Testis (tissue), 3 donors: Measurements from ENCODE around the gene FRAS1. TPM values are rescaled to one million over a fixed set of nuclear protein-coding genes. Genes with fewer than 3 reads are reported as not detected.

Experiments
- DNase-seq: peaks from one replicate; pipeline ENCODE4 v3.0.0-alpha.2; 2019
- H3K27ac ChIP-seq, 2 donors: fragments of 200-600 bp; sonication (generic); one replicate each; pipeline ENCODE4 v1.5.1; 2019
- H3K27me3 ChIP-seq: fragments of 200-600 bp; sonication (generic); one replicate; pipeline ENCODE4 v1.5.1; 2019
- H3K36me3 ChIP-seq: fragments of 200-600 bp; sonication (generic); one replicate; pipeline ENCODE4 v1.5.1; 2017; ENCODE audit warnings: low read depth; ENCODE audit errors: missing control alignments
- H3K4me1 ChIP-seq: fragments of 200-600 bp; sonication (generic); one replicate; pipeline ENCODE4 v1.5.1; 2019
- H3K4me3 ChIP-seq, 2 donors: fragments of 200-600 bp; sonication (generic); one replicate each; pipeline ENCODE4 v1.5.1; 2017 to 2019
- H3K9me3 ChIP-seq: fragments of 200-600 bp; sonication (generic); one replicate; pipeline ENCODE4 v1.5.1; 2017
- CTCF ChIP-seq, 3 experiments: fragments of 450-650 bp in 2 of 3; fragments of 200-600 bp in 1 of 3; sonication (generic) in 1 of 3; IDR thresholded peaks; one replicate each; pipeline ENCODE4 v1.5.1; 2016 to 2019; ENCODE audit warnings: antibody characterized with exemption in 3 of 3, mild to moderate bottlenecking in 2 of 3, moderate library complexity in 1 of 3
- POLR2A ChIP-seq: fragments of 450-650 bp; IDR thresholded peaks from one replicate; pipeline ENCODE4 v1.6.1; 2017; ENCODE audit warnings: antibody characterized with exemption, mild to moderate bottlenecking, moderate library complexity
- WGBS, 2 donors: methylation state at CpG; one replicate each; pipeline ENCODE4 v1.1.5; 2018; 5-methylcytosine and 5-hydroxymethylcytosine counted together
- intact Hi-C: fragments of 100-400 bp; cut with DNase I; formaldehyde crosslinking; loops from one replicate; pipeline ENCODE4 v1.15.1; 2023; ENCODE audit warnings: low total_unique reads
- polyA plus RNA-seq: library from polyadenylated mRNA; stranded (reverse); fragments of 350-450 nt; fragmentation: Illumina TruSeq; extraction: RNeasy Lipid Tissue Mini Kit (QIAGEN cat#74804); gene quantifications from one replicate; pipeline ENCODE4 v1.2.3, GENCODE V29; 2014; ENCODE audit warnings: low read depth, low replicate concordance; ENCODE audit not compliant: insufficient read depth
- total RNA-seq, 2 donors: library from RNA; depleted of rRNA; stranded (reverse); fragments of >200 nt; gene quantifications; one replicate each; pipeline ENCODE4 v1.2.3, GENCODE V29; 2016

Gene FRAS1
- total and polyA plus RNA-seq, 3 donors from 2014 or later, result 2.2 to 3.7 (median 3.5) TPM

GRCh38 chr4:78562687-78563086, 505.6 kb downstream of the FRAS1 start:
- TF ChIP-seq CTCF (IDR thresholded peaks at IDR 0.05), result no peak
- TF ChIP-seq POLR2A, result no peak
- no peak overlapping the region for H3K4me3 ChIP-seq
- H3K27ac ChIP-seq, result no peak overlapping the region
- DNase-seq, result no peak
- H3K36me3 ChIP-seq, result no peaks in the 10 kb centered on the region
- no peaks in the 10 kb centered on the region for H3K27me3 ChIP-seq
- intact Hi-C loops, result no loop called here
- 82 to 84% methylated on average over 4 of the region's 4 CpGs for WGBS, 2 donors
- H3K9me3 ChIP-seq, result no peaks in the 10 kb centered on the region
- no peaks in the 10 kb centered on the region for H3K4me1 ChIP-seq

- intact Hi-C loops, result no loop called here
- 84 to 94% methylated on average over 2 of the region's 2 CpGs for WGBS, 2 donors
- no peak overlapping the region for H3K4me3 ChIP-seq
- peaks cover 2% of the 10 kb centered on the region for H3K4me1 ChIP-seq
- H3K27me3 ChIP-seq, result no peaks in the 10 kb centered on the region
- H3K27ac ChIP-seq, result no peak overlapping the region
- H3K36me3 ChIP-seq, result no peaks in the 10 kb centered on the region
- no peak for DNase-seq
- H3K9me3 ChIP-seq, result no peaks in the 10 kb centered on the region
- TF ChIP-seq CTCF (IDR thresholded peaks at IDR 0.05), result no peak
- no peak for TF ChIP-seq POLR2A
Measured at GRCh38 chr4:78565971-78566372, 508.8 kb downstream of the FRAS1 start.

GRCh38 chr4:78566834-78567499, 509.8 kb downstream of the FRAS1 start:
- Histone ChIP-seq H3K27ac (no peak overlapping the region), H3K4me3 (no peak overlapping the region), H3K36me3 (no peaks in the 10 kb centered on the region), H3K4me1 (peaks cover 2% of the 10 kb centered on the region), H3K9me3 (no peaks in the 10 kb centered on the region), H3K27me3 (no peaks in the 10 kb centered on the region)
- no peak for DNase-seq
- 76 to 82% methylated on average over 8 of the region's 8 CpGs for WGBS, 2 donors
- intact Hi-C loops, result no loop called here
- no peak for TF ChIP-seq POLR2A
- TF ChIP-seq CTCF (IDR thresholded peaks at IDR 0.05), result no peak

GRCh38 chr4:78567500-78568060, 510.5 kb downstream of the FRAS1 start:
- DNase-seq, result no peak
- H3K27me3 ChIP-seq, result no peaks in the 10 kb centered on the region
- H3K4me3 ChIP-seq, result no peak overlapping the region
- TF ChIP-seq CTCF (IDR thresholded peaks at IDR 0.05) (no peak), POLR2A (no peak)
- no peaks in the 10 kb centered on the region for H3K9me3 ChIP-seq
- peaks cover 2% of the 10 kb centered on the region for H3K4me1 ChIP-seq
- intact Hi-C loops, result no loop called here
- WGBS, 2 donors, result 93 to 97% methylated on average over 2 of the region's 2 CpGs
- H3K27ac ChIP-seq, result no peak overlapping the region
- no peaks in the 10 kb centered on the region for H3K36me3 ChIP-seq
